ENCODE measurements around the gene TNIK. TPM values are rescaled to one million over a fixed set of nuclear protein-coding genes. Genes with fewer than 3 reads are reported as not detected.

Gene TNIK
- total RNA-seq, 2 experiments from 2014 or later, result 27.0 to 28.8 TPM

DNA sequence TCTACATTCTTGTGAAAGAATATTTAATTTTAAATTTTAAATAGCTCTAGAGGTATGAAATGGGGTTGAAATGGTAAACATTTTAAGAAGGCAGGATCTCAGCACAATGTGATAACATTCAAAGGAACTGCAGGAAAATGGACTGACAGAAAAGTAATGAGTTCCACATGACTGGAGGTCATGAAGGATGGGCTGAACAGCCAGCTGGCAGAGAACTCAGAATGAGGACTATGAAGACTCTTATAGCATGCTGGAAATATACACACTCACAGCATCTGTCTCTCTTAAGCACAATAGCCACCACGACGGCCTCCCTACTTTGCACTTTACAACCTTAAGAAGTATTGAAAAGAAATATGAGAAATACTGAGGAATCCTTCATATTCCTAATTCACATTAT is 94.7 kb downstream of the TNIK start:
- Mint-ChIP-seq H3K4me3 (no peak overlapping the region), H3K27ac (no peak overlapping the region), H3K9me3 (no peaks in the 10 kb centered on the region), H3K36me3 (ENCODE audit: low read depth) (peaks cover 9% of the 10 kb centered on the region), H3K27me3 (ENCODE audit: low read depth) (no peaks in the 10 kb centered on the region), H3K4me1 (ENCODE audit: low read depth) (peaks cover 50% of the 10 kb centered on the region)
- CTCF ChIA-PET, result interaction anchor here (0.6 to 1.6 kb wide), 2 partner anchors 18 to 203 kb away, joined by 4 read pairs; no protein-coding TSS in a partner anchor
- no peak for DNase-seq
- intact Hi-C loops (cut with micrococcal nuclease), result no loop called here

- Mint-ChIP-seq H3K9me3 (no peaks in the 10 kb centered on the region), H3K4me3 (no peak overlapping the region), H3K4me1 (ENCODE audit: low read depth) (peaks cover 44% of the 10 kb centered on the region), H3K27me3 (ENCODE audit: low read depth) (no peaks in the 10 kb centered on the region), H3K36me3 (ENCODE audit: low read depth) (peaks cover 9% of the 10 kb centered on the region), H3K27ac (no peak overlapping the region)
- DNase-seq, result no peak
- intact Hi-C loops (cut with micrococcal nuclease), result no loop called here
- CTCF ChIA-PET, result interaction anchor here (0.7 to 1.6 kb wide), 2 partner anchors 18 to 202 kb away, joined by 4 to 5 read pairs; no protein-coding TSS in a partner anchor
These were observed 95.7 kb downstream of the TNIK start for GRCh38 chr3:171364500-171364899.

GRCh38 chr3:171363202-171363601 is 97.0 kb downstream of the TNIK start:
- Mint-ChIP-seq H3K4me1 (ENCODE audit: low read depth) (peaks cover 44% of the 10 kb centered on the region), H3K9me3 (no peaks in the 10 kb centered on the region), H3K36me3 (ENCODE audit: low read depth) (peaks cover 3% of the 10 kb centered on the region), H3K4me3 (no peak overlapping the region), H3K27ac (no peak overlapping the region), H3K27me3 (ENCODE audit: low read depth) (no peaks in the 10 kb centered on the region)
- no peak for DNase-seq
- intact Hi-C loops (cut with micrococcal nuclease), result no loop called here
- CTCF ChIA-PET, result no interaction called here

- no peaks in the 10 kb centered on the region for H3K9me3 Mint-ChIP-seq
- peaks cover 3% of the 10 kb centered on the region for H3K36me3 Mint-ChIP-seq (ENCODE audit: low read depth)
- CTCF ChIA-PET, result no interaction called here
- H3K4me1 Mint-ChIP-seq (ENCODE audit: low read depth), result peaks cover 47% of the 10 kb centered on the region
- H3K27ac Mint-ChIP-seq, result no peak overlapping the region
- H3K27me3 Mint-ChIP-seq (ENCODE audit: low read depth), result no peaks in the 10 kb centered on the region
- H3K4me3 Mint-ChIP-seq, result no peak overlapping the region
- DNase-seq, result no peak
- intact Hi-C loops (cut with micrococcal nuclease), result no loop called here
These were observed 97.6 kb downstream of the TNIK start for GRCh38 chr3:171362575-171362974.

DNA sequence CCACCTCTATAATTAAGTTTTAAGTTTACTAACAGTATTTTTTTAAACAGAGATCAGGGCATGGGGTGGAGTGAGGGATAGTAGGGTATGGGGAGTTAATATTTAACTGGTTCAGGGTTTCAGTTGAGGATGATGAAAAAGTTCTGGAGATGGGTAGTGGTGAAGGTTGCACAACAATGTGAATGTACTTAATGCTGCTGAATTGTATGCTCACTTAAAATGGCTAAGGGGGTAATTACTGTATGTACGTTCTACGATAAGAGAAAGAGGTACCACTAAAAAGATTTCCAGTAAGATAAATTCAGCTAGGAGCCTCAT is 101.4 kb downstream of the TNIK start:
- no peak overlapping the region for H3K27ac Mint-ChIP-seq
- no peaks in the 10 kb centered on the region for H3K9me3 Mint-ChIP-seq
- intact Hi-C loops (cut with micrococcal nuclease), result no loop called here
- H3K4me3 Mint-ChIP-seq, result no peak overlapping the region
- H3K4me1 Mint-ChIP-seq (ENCODE audit: low read depth), result peaks cover 66% of the 10 kb centered on the region
- DNase-seq, result no peak
- CTCF ChIA-PET, result interaction anchor here (1.5 kb wide), 1 partner anchor 11 kb away, joined by 4 read pairs; no protein-coding TSS in a partner anchor
- peaks cover 3% of the 10 kb centered on the region for H3K36me3 Mint-ChIP-seq (ENCODE audit: low read depth)
- H3K27me3 Mint-ChIP-seq (ENCODE audit: low read depth), result no peaks in the 10 kb centered on the region

DNA sequence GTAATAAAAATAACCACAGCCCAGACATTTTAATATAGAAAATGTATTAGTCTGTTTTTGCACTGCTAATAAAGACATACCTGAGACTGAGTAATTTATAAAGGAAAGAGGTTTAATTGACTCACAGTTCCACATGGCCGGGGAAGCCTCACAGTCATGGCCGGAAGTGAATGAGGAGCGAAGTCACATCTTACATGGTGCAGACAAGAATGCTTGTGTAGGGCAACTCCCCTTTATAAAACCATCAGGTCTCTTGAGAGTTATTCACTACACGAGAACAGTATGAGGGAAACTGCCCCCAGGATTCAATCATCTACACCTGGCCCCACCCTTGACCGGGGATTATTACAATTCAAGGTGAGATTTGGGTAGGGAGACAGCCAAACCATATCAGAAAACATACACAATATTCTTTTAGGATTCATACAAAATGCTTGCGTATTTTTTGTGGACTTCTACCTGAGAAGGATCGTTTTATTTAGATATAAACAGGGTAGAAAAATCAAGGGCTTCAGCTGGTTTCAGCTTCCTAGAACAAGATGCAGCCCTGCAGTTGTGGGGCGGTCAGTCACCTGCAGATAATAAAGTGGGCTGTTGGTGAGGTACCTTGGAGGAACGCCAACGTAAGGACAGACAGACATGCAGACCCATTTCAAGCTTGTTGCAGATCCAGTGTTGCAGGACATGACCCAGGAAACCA is 101.9 kb downstream of the TNIK start:
- CTCF ChIA-PET, result interaction anchor here (1.5 kb wide), 1 partner anchor 11 kb away, joined by 4 read pairs; no protein-coding TSS in a partner anchor
- no peak overlapping the region for H3K4me3 Mint-ChIP-seq
- peaks cover 3% of the 10 kb centered on the region for H3K36me3 Mint-ChIP-seq (ENCODE audit: low read depth)
- H3K27me3 Mint-ChIP-seq (ENCODE audit: low read depth), result no peaks in the 10 kb centered on the region
- no peak overlapping the region for H3K27ac Mint-ChIP-seq
- intact Hi-C loops (cut with micrococcal nuclease), result no loop called here
- H3K4me1 Mint-ChIP-seq (ENCODE audit: low read depth), result peaks cover 66% of the 10 kb centered on the region
- DNase-seq, result no peak
- no peaks in the 10 kb centered on the region for H3K9me3 Mint-ChIP-seq

GRCh38 chr3:171357721-171358120 is 102.5 kb downstream of the TNIK start:
- Mint-ChIP-seq H3K4me3 (no peak overlapping the region), H3K4me1 (ENCODE audit: low read depth) (peaks cover 64% of the 10 kb centered on the region), H3K36me3 (ENCODE audit: low read depth) (peaks cover 3% of the 10 kb centered on the region), H3K27ac (no peak overlapping the region), H3K27me3 (ENCODE audit: low read depth) (no peaks in the 10 kb centered on the region), H3K9me3 (no peaks in the 10 kb centered on the region)
- CTCF ChIA-PET, result interaction anchor here (0.7 kb wide), 1 partner anchor 169 kb away, joined by 3 read pairs; no protein-coding TSS in a partner anchor
- intact Hi-C loops (cut with micrococcal nuclease), result no loop called here
- DNase-seq, result no peak

- CTCF ChIA-PET, result no interaction called here
- Mint-ChIP-seq H3K4me3 (no peak overlapping the region), H3K27me3 (ENCODE audit: low read depth) (no peaks in the 10 kb centered on the region), H3K4me1 (ENCODE audit: low read depth) (peaks cover 73% of the 10 kb centered on the region), H3K27ac (no peak overlapping the region), H3K9me3 (no peaks in the 10 kb centered on the region), H3K36me3 (ENCODE audit: low read depth) (peaks cover 3% of the 10 kb centered on the region)
- no peak for DNase-seq
- intact Hi-C loops (cut with micrococcal nuclease), result no loop called here
These were observed 104.0 kb downstream of the TNIK start for GRCh38 chr3:171356251-171356650.

- no peak overlapping the region for H3K4me3 Mint-ChIP-seq
- H3K36me3 Mint-ChIP-seq (ENCODE audit: low read depth), result peaks cover 2% of the 10 kb centered on the region
- peaks cover 73% of the 10 kb centered on the region for H3K4me1 Mint-ChIP-seq (ENCODE audit: low read depth)
- no peak overlapping the region for H3K27ac Mint-ChIP-seq
- H3K9me3 Mint-ChIP-seq, result no peaks in the 10 kb centered on the region
- DNase-seq, result no peak
- intact Hi-C loops (cut with micrococcal nuclease), result no loop called here
- CTCF ChIA-PET, result no interaction called here
- H3K27me3 Mint-ChIP-seq (ENCODE audit: low read depth), result no peaks in the 10 kb centered on the region
These were observed 105.3 kb downstream of the TNIK start for GRCh38 chr3:171354706-171355582.

DNA sequence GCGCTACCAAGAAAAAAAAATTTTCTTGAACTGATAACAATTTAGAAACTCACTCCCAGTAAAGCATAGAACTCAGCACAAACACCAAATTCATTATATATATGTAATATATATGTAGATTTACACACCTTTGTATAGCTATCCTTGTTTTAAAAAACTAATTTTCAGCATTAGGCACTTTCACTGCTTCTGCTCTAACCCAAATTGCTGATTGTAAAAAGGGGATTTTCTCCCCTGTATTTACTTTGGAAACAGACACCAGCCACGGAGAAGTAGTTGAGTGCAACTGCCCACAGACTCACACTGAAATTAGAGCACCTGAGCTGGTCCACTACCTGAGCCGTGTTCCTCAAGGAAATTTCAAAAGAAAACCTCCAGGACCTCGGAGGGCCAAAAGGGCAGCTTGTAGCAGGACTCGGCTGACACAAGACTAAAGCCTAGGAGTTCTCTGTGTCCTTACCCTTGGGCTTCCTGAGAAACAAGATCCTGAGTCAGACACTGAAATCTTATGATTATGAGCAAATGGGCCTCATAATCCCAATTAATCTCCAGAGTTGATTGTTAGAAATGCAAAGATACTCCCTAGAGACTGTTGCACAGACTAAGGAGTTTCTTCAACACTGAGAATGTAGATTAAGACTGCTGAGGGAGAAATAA is 106.0 kb downstream of the TNIK start:
- peaks cover 78% of the 10 kb centered on the region for H3K4me1 Mint-ChIP-seq (ENCODE audit: low read depth)
- DNase-seq, result no peak
- peaks cover 2% of the 10 kb centered on the region for H3K36me3 Mint-ChIP-seq (ENCODE audit: low read depth)
- CTCF ChIA-PET, result no interaction called here
- no peak overlapping the region for H3K27ac Mint-ChIP-seq
- H3K27me3 Mint-ChIP-seq (ENCODE audit: low read depth), result no peaks in the 10 kb centered on the region
- intact Hi-C loops (cut with micrococcal nuclease), result no loop called here
- no peak overlapping the region for H3K4me3 Mint-ChIP-seq
- no peaks in the 10 kb centered on the region for H3K9me3 Mint-ChIP-seq

DNA sequence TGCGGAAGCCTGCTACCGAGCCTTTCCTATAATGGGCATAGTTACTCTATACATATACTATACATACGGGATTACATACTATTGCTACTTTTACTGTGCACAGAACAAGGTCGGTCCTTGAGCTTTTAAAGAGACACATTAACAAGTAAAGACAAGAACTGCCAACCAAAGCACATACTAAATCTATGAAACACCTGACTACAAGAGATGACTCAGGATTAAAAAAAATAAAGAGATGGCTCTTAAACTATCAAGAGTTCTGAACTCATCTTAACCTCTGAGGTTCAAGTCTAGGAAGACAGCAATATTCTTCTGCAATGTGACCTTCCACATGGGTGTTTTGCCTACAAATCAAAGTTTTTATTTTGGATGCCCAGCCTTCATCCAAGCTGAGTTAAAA is 106.8 kb downstream of the TNIK start:
- DNase-seq, result no peak
- Mint-ChIP-seq H3K9me3 (no peaks in the 10 kb centered on the region), H3K27me3 (ENCODE audit: low read depth) (no peaks in the 10 kb centered on the region), H3K36me3 (ENCODE audit: low read depth) (no peaks in the 10 kb centered on the region), H3K4me3 (no peak overlapping the region), H3K27ac (no peak overlapping the region), H3K4me1 (ENCODE audit: low read depth) (peaks cover 76% of the 10 kb centered on the region)
- intact Hi-C loops (cut with micrococcal nuclease), result no loop called here
- CTCF ChIA-PET, result no interaction called here

GRCh38 chr3:171352387-171352935 is 107.7 kb downstream of the TNIK start:
- Mint-ChIP-seq H3K4me1 (ENCODE audit: low read depth) (peaks cover 75% of the 10 kb centered on the region), H3K36me3 (ENCODE audit: low read depth) (no peaks in the 10 kb centered on the region), H3K27me3 (ENCODE audit: low read depth) (no peaks in the 10 kb centered on the region), H3K9me3 (no peaks in the 10 kb centered on the region), H3K27ac (no peak overlapping the region), H3K4me3 (no peak overlapping the region)
- intact Hi-C loops (cut with micrococcal nuclease), result no loop called here
- DNase-seq, result no peak
- CTCF ChIA-PET, result no interaction called here
